H1 (cell line): ENCODE results near the gene TPRX1.

Experiments used
- CTCF ChIP-seq, 3 experiments: IDR thresholded peaks; 1 replicate in 2 of 3; 2 replicates in 1 of 3; pipeline versions ENCODE4 v1.5.1 to v1.6.1; 2011; ENCODE audit warnings: low read length in 3 of 3, mild to moderate bottlenecking in 3 of 3, inconsistent platforms in 2 of 3, low read depth in 1 of 3, moderate library complexity in 1 of 3; ENCODE audit not compliant: insufficient read depth in 1 of 3; ENCODE audit errors: control extremely low read depth in 1 of 3
- EZH2 ChIP-seq: fragments of 200-600 bp; sonication (generic); IDR thresholded peaks from 2 replicates; pipeline ENCODE4 v1.7.1; 2012; ENCODE audit warnings: low read depth, mild to moderate bottlenecking, moderate library complexity, low read length, inconsistent platforms; ENCODE audit not compliant: severe bottlenecking
- GABPA ChIP-seq: IDR thresholded peaks from 2 replicates; pipeline ENCODE4 v1.6.1; 2011; ENCODE audit warnings: mild to moderate bottlenecking, low read length, moderate library complexity, borderline replicate concordance; ENCODE audit not compliant: insufficient read depth
- POLR2AphosphoS5 ChIP-seq: IDR thresholded peaks from 2 replicates; pipeline ENCODE4 v1.6.1; 2011; ENCODE audit warnings: low read depth, low read length
- RBBP5 ChIP-seq: IDR thresholded peaks from 2 replicates; pipeline ENCODE4 v1.7.1; 2012; ENCODE audit warnings: low read depth, mild to moderate bottlenecking, inconsistent platforms, low read length, moderate library complexity, borderline replicate concordance
- SIN3A ChIP-seq, 2 experiments: IDR thresholded peaks in 1 of 2; conservative IDR thresholded peaks in 1 of 2; 2 replicates each; pipeline ENCODE4 v1.6.1; 2011 to 2012; ENCODE audit warnings: low read length in 2 of 2, improper control_type of control experiment in 1 of 2, low read depth in 1 of 2, mild to moderate bottlenecking in 1 of 2
- TAF7 ChIP-seq: optimal IDR thresholded peaks from 2 replicates; pipeline ENCODE3; 2011; ENCODE audit warnings: low read depth, mild to moderate bottlenecking, inconsistent platforms, low read length, moderate library complexity, borderline replicate concordance

GRCh38 chr19:47797996-47798903, 6.1 kb downstream of the TPRX1 start:
- TF ChIP-seq SIN3A (conservative IDR thresholded peaks at IDR 0.05 in 1 of 2, IDR thresholded peaks at IDR 0.05 in 1 of 2; ENCODE audit: low read depth in 1 of 2, low read length in 2 of 2), result no peak
- TF ChIP-seq RBBP5, result no peak
- no peak for TF ChIP-seq CTCF (IDR thresholded peaks at IDR 0.05; ENCODE audit: control extremely low read depth in 1 of 3, insufficient read depth in 1 of 3, low read depth in 1 of 3, low read length in 3 of 3)
- TF ChIP-seq GABPA, result no peak
- no peak for TF ChIP-seq TAF7
- no peak for TF ChIP-seq EZH2
- no peak for TF ChIP-seq POLR2AphosphoS5
